Measurements from ENCODE around the gene LDLRAD2. TPM values are rescaled to one million over a fixed set of nuclear protein-coding genes. Genes with fewer than 3 reads are reported as not detected.

The LDLRAD2 gene
- total RNA-seq, 1 experiment from 2014 or later, result not detected

DNA sequence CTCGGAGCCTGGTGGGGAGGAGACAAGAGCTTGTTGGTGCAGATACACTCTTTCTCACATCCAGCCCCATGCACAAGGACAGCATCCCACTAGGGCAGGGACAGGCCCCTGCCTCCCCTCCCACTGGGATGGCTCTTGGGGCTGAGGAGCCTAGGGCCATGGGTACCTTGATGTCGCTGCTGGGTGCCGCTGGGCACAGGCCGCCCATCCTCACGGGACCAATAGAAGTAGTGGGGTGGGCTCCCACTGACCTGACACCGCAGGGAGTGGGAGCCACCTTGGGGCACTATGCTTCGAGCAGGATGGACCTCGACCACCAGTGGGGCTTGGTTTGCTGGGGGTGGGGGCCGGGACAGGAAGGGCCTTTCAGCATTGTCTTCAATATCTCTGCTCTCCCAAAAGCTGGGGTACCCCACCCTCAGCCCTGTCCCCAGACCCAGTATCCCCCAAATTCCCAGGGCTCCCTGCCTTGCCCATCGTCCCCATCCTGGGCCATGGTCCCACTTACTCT lies 47.7 kb downstream of the LDLRAD2 start:
- no peak overlapping the region for H3K4me3 Mint-ChIP-seq (ENCODE audit: unreplicated experiment)
- TF ChIP-seq, protein P1, sequence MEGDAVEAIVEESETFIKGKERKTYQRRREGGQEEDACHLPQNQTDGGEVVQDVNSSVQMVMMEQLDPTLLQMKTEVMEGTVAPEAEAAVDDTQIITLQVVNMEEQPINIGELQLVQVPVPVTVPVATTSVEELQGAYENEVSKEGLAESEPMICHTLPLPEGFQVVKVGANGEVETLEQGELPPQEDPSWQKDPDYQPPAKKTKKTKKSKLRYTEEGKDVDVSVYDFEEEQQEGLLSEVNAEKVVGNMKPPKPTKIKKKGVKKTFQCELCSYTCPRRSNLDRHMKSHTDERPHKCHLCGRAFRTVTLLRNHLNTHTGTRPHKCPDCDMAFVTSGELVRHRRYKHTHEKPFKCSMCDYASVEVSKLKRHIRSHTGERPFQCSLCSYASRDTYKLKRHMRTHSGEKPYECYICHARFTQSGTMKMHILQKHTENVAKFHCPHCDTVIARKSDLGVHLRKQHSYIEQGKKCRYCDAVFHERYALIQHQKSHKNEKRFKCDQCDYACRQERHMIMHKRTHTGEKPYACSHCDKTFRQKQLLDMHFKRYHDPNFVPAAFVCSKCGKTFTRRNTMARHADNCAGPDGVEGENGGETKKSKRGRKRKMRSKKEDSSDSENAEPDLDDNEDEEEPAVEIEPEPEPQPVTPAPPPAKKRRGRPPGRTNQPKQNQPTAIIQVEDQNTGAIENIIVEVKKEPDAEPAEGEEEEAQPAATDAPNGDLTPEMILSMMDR (IDR thresholded peaks at IDR 0.05; ENCODE audit: unreplicated experiment), result no peak
- H3K27ac Mint-ChIP-seq (ENCODE audit: low read depth, unreplicated experiment), result no peak overlapping the region
- DNase-seq (ENCODE audit: unreplicated experiment), result no peak
- intact Hi-C loops (cut with micrococcal nuclease), result loop anchor here (10.0 kb wide), 1 partner anchor 95 kb away; no protein-coding TSS in a partner anchor
- H3K27me3 Mint-ChIP-seq (ENCODE audit: insufficient read depth, unreplicated experiment), result no peaks in the 10 kb centered on the region
- H3K9me3 Mint-ChIP-seq (ENCODE audit: unreplicated experiment), result no peaks in the 10 kb centered on the region
- peaks cover 26% of the 10 kb centered on the region for H3K4me1 Mint-ChIP-seq (ENCODE audit: insufficient read depth, unreplicated experiment)
- BruUV-seq (replicated peaks), result no TSS peak
- POLR2A ChIA-PET, result no interaction called here
- CTCF ChIA-PET, result interaction anchor here (0.6 kb wide), 1 partner anchor 70 kb away, joined by 4 read pairs; no protein-coding TSS in a partner anchor
- H3K36me3 Mint-ChIP-seq (ENCODE audit: insufficient read depth, unreplicated experiment), result peaks cover 75% of the 10 kb centered on the region

DNA sequence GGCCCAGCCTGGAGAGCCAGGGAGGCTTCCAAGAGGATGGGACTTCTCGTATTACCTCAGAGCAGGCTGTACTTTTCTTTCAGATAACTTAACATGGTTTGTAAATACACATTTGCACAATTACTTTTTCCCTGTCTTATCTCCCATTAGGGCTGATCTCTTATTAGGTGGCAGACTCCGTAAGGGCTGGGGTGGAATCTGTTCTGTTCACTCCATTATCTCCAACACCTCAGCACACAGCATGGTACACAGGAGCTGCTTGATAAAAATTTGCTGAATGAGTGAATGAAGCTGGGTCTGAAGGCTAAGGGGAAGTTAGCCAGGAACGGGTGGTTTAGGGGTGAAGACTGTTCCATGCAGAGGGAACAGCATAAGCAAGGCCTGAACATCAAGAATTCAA lies 48.9 kb downstream of the LDLRAD2 start:
- intact Hi-C loops (cut with micrococcal nuclease), result loop anchor here (10.0 kb wide), 1 partner anchor 94 kb away; no protein-coding TSS in a partner anchor
- H3K36me3 Mint-ChIP-seq (ENCODE audit: insufficient read depth, unreplicated experiment), result peaks cover 72% of the 10 kb centered on the region
- CTCF ChIA-PET, result no interaction called here
- no TSS peak for BruUV-seq (replicated peaks)
- H3K9me3 Mint-ChIP-seq (ENCODE audit: unreplicated experiment), result no peaks in the 10 kb centered on the region
- no peak for DNase-seq (ENCODE audit: unreplicated experiment)
- POLR2A ChIA-PET, result interaction anchor here (1.1 kb wide), 1 partner anchor 96 kb away, joined by 3 read pairs; no protein-coding TSS in a partner anchor
- TF ChIP-seq, protein P1 (IDR thresholded peaks at IDR 0.05; ENCODE audit: unreplicated experiment), result no peak
- no peak overlapping the region for H3K4me3 Mint-ChIP-seq (ENCODE audit: unreplicated experiment)
- peaks cover 22% of the 10 kb centered on the region for H3K4me1 Mint-ChIP-seq (ENCODE audit: insufficient read depth, unreplicated experiment)
- H3K27me3 Mint-ChIP-seq (ENCODE audit: insufficient read depth, unreplicated experiment), result no peaks in the 10 kb centered on the region
- no peak overlapping the region for H3K27ac Mint-ChIP-seq (ENCODE audit: low read depth, unreplicated experiment)

DNA sequence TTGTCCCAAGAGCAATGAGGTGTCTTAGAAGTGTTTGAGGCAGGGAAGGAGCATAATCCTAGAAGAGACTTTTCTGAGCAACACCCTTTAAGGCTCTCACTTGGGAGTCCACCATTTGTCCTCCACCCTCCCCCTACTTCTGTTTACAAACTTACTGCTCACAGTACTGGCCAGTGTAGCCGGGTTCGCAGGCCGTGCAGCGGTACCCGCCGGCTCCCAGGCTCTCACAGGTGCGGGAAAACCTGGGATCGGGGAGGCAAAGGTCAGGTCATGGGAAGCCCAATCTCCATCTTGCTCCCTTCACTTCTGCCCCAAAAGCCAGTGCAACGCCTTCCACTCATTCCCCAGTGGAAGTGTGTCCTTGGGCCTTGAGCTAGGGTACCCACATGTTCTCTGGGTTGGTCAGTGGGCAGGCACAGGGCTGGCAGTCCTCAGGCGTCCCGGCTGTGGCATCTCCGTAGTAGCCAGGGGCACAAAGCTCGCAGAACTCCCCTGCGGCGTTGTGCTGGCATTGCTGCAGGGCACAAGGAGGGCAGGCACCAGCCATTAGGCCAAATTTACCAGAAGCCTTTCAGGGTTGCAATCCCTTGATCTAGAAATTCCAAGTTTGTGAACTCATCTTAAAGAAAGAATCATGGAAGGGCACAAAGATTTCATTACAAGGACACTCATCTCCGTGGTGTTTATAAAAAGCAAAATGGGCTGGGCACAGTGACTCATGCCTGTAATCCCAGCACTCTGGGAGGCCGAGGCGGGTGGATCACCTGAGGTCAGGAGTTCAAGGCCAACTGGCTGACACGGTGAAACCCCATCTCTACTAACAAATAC lies 49.8 kb downstream of the LDLRAD2 start:
- CTCF ChIA-PET, result interaction anchor here (0.6 kb wide), 1 partner anchor 11 kb away, joined by 3 read pairs; no protein-coding TSS in a partner anchor

More for the DNA sequence above, 49.8 kb downstream of the LDLRAD2 start:
- Mint-ChIP-seq H3K36me3 (ENCODE audit: insufficient read depth, unreplicated experiment) (peaks cover 64% of the 10 kb centered on the region), H3K27me3 (ENCODE audit: insufficient read depth, unreplicated experiment) (no peaks in the 10 kb centered on the region), H3K9me3 (ENCODE audit: unreplicated experiment) (no peaks in the 10 kb centered on the region), H3K4me3 (ENCODE audit: unreplicated experiment) (no peak overlapping the region), H3K4me1 (ENCODE audit: insufficient read depth, unreplicated experiment) (peaks cover 14% of the 10 kb centered on the region), H3K27ac (ENCODE audit: low read depth, unreplicated experiment) (peak overlapping the region; percentile 84)
- intact Hi-C loops (cut with micrococcal nuclease), result loop anchor here (10.0 kb wide), 1 partner anchor 93 kb away; no protein-coding TSS in a partner anchor
- no TSS peak for BruUV-seq (replicated peaks)
- TF ChIP-seq, protein P1 (IDR thresholded peaks at IDR 0.05; ENCODE audit: unreplicated experiment), result no peak
- POLR2A ChIA-PET, result interaction anchor here (1.1 to 1.7 kb wide), 2 partner anchors 95 kb away, joined by 3 read pairs; no protein-coding TSS in a partner anchor
- DNase-seq (ENCODE audit: unreplicated experiment), result peak; percentile 74
